SK-N-SH treated with all-trans-retinoic acid at 6 μM for 48 hours (cell line): ENCODE measurements around the gene VSX2.

ENCODE experiments used
- ATAC-seq: fragments of 200-7000 bp; cut with Tn5 transposase; 3 replicates; pipeline ENCODE4 v1.9.1; 2020; ENCODE audit warnings: mild to moderate bottlenecking, moderate library complexity
- BACH2 ChIP-seq: fragments of 250-450 bp; sonication (Bioruptor Pico); IDR thresholded peaks from 2 replicates; pipeline ENCODE4 v1.9.0; 2021; ENCODE audit warnings: mild to moderate bottlenecking, borderline replicate concordance
- CREB5 ChIP-seq: fragments of 250-450 bp; sonication (Bioruptor Pico); IDR thresholded peaks from 2 replicates; pipeline ENCODE4 v1.5.1; 2020; ENCODE audit warnings: low read depth, mild to moderate bottlenecking, moderate library complexity
- CSDC2 ChIP-seq: fragments of 250-450 bp; sonication (Bioruptor Pico); IDR thresholded peaks from 2 replicates; pipeline ENCODE4 v1.5.0; 2020; ENCODE audit warnings: mild to moderate bottlenecking, moderate library complexity
- CSRNP3 ChIP-seq: fragments of 250-450 bp; sonication (Bioruptor Pico); IDR thresholded peaks from 2 replicates; pipeline ENCODE4 v1.5.1; 2021; ENCODE audit warnings: mild to moderate bottlenecking, moderate library complexity
- GLIS3 ChIP-seq: fragments of 250-450 bp; sonication (Bioruptor Pico); IDR thresholded peaks from 2 replicates; pipeline ENCODE4 v1.5.0; 2020; ENCODE audit warnings: mild to moderate bottlenecking, moderate library complexity
- ISL1 ChIP-seq: fragments of 250-450 bp; sonication (Bioruptor Pico); IDR thresholded peaks from 2 replicates; pipeline ENCODE4 v2.1.2; 2022; ENCODE audit warnings: mild to moderate bottlenecking, moderate library complexity
- OSR1 ChIP-seq: fragments of 250-450 bp; sonication (Bioruptor Pico); IDR thresholded peaks from 2 replicates; pipeline ENCODE4 v1.8.0; 2022; ENCODE audit warnings: moderate library complexity, mild to moderate bottlenecking, inconsistent platforms
- PATZ1 ChIP-seq: fragments of 250-450 bp; sonication (Bioruptor Pico); IDR thresholded peaks from 2 replicates; pipeline ENCODE4 v1.8.0; 2020; ENCODE audit warnings: mild to moderate bottlenecking, moderate library complexity, borderline replicate concordance
- POU6F1 ChIP-seq: fragments of 250-450 bp; sonication (Bioruptor Pico); IDR thresholded peaks from 2 replicates; pipeline ENCODE4 v1.8.0; 2021; ENCODE audit warnings: low read depth, mild to moderate bottlenecking, moderate library complexity, borderline replicate concordance
- PPARA ChIP-seq: fragments of 250-450 bp; sonication (Bioruptor Pico); IDR thresholded peaks from 2 replicates; pipeline ENCODE4 v1.5.0; 2020; ENCODE audit warnings: mild to moderate bottlenecking, borderline replicate concordance
- RARB ChIP-seq: fragments of 250-450 bp; sonication (Bioruptor Pico); IDR thresholded peaks from 2 replicates; pipeline ENCODE4 v1.8.0; 2021; ENCODE audit warnings: mild to moderate bottlenecking, moderate library complexity
- SNAI2 ChIP-seq: fragments of 250-450 bp; sonication (Bioruptor Pico); IDR thresholded peaks from 2 replicates; pipeline ENCODE4 v1.5.0; 2020; ENCODE audit warnings: mild to moderate bottlenecking, moderate library complexity
- TCF4 ChIP-seq: fragments of 250-450 bp; sonication (Bioruptor Pico); IDR thresholded peaks from 2 replicates; pipeline ENCODE4 v1.8.0; 2021; ENCODE audit warnings: mild to moderate bottlenecking, moderate library complexity, borderline replicate concordance
- TSHZ2 ChIP-seq: fragments of 250-450 bp; sonication (Bioruptor Pico); IDR thresholded peaks from 2 replicates; pipeline ENCODE4 v1.5.0; 2020; ENCODE audit warnings: mild to moderate bottlenecking, moderate library complexity
- ZC3H10 ChIP-seq: fragments of 250-450 bp; sonication (Bioruptor Pico); IDR thresholded peaks from 2 replicates; pipeline ENCODE4 v1.5.1; 2021; ENCODE audit warnings: mild to moderate bottlenecking, moderate library complexity
- ZFP3 ChIP-seq: fragments of 250-450 bp; sonication (Bioruptor Pico); IDR thresholded peaks from 2 replicates; pipeline ENCODE4 v1.5.0; 2020; ENCODE audit warnings: mild to moderate bottlenecking, moderate library complexity
- ZFP30 ChIP-seq: fragments of 450-650 bp; formaldehyde crosslinking; IDR thresholded peaks from 2 replicates; pipeline ENCODE4 v1.5.0; 2022; ENCODE audit warnings: mild to moderate bottlenecking, moderate library complexity
- ZNF70 ChIP-seq: fragments of 450-650 bp; formaldehyde crosslinking; IDR thresholded peaks from 2 replicates; pipeline ENCODE4 v1.5.0; 2020; ENCODE audit warnings: mild to moderate bottlenecking, moderate library complexity
- ZNF8 ChIP-seq: fragments of 450-650 bp; formaldehyde crosslinking; IDR thresholded peaks from 2 replicates; pipeline ENCODE4 v1.5.0; 2020; ENCODE audit warnings: mild to moderate bottlenecking, moderate library complexity

Gene VSX2

GRCh38 chr14:74267588-74267987 lies 28.3 kb downstream of the VSX2 start:
- no peak for TF ChIP-seq OSR1 (CRISPR knock-in tag)
- TF ChIP-seq PPARA: no peak
- no peak for TF ChIP-seq RARB (CRISPR knock-in tag)
- TF ChIP-seq ZNF8 (CRISPR knock-in tag): no peak
- TF ChIP-seq TCF4 (CRISPR knock-in tag): no peak
- no peak for TF ChIP-seq GLIS3 (CRISPR knock-in tag)
- no peak for TF ChIP-seq ZFP30 (CRISPR knock-in tag)
- TF ChIP-seq BACH2 (CRISPR knock-in tag): no peak
- TF ChIP-seq CREB5 (CRISPR knock-in tag): no peak
- ATAC-seq: no peak; the same call in 2 of the 3 replicates

GRCh38 chr14:74270382-74271177 lies 31.3 kb downstream of the VSX2 start:
- ATAC-seq: peak; percentile 64

- ATAC-seq: no peak
- TF ChIP-seq ZC3H10 (CRISPR knock-in tag) (no peak), CSDC2 (CRISPR knock-in tag) (no peak), ZFP3 (CRISPR knock-in tag) (no peak), ZNF70 (CRISPR knock-in tag) (no peak)
These were observed 32.1 kb downstream of the VSX2 start for GRCh38 chr14:74271365-74271764.

- no peak for TF ChIP-seq GLIS3 (CRISPR knock-in tag)
- TF ChIP-seq PATZ1: no peak
- TF ChIP-seq ZFP30 (CRISPR knock-in tag): no peak
- no peak for TF ChIP-seq CSRNP3
- peak; percentile 59 for ATAC-seq
These were observed 36.1 kb downstream of the VSX2 start for GRCh38 chr14:74275241-74275841.

GRCh38 chr14:74278080-74278479 lies 38.8 kb downstream of the VSX2 start:
- no peak for ATAC-seq
- TF ChIP-seq POU6F1 (CRISPR knock-in tag) (no peak), PPARA (no peak), BACH2 (CRISPR knock-in tag) (no peak), ISL1 (CRISPR knock-in tag) (no peak), GLIS3 (CRISPR knock-in tag) (no peak), TSHZ2 (no peak), RARB (CRISPR knock-in tag) (no peak), SNAI2 (CRISPR knock-in tag) (no peak)
- TF ChIP-seq, all 23 proteins: peak for 0
